GM12878 (cell line): ENCODE measurements around the gene ZNF827. TPM values are rescaled to one million over a fixed set of nuclear protein-coding genes. Genes with fewer than 3 reads are reported as not detected.

Experiments used
- ATAC-seq: fragments of 200-7000 bp; cut with Tn5 transposase; 3 replicates; pipeline ENCODE4 v1.9.1; 2020; ENCODE audit warnings: mild to moderate bottlenecking, moderate library complexity
- BruUV-seq: library from RNA; stranded (reverse); fragments of 400-500 nt; replicated peaks from 2 replicates; lab custom pipeline; 2021; lab: Mats Ljungman, UMichigan
- CTCF ChIA-PET: fragments of 300-600 bp; sonication (Branson Sonifier 250); formaldehyde crosslinking; extraction: SDS; loops from one replicate; lab custom pipeline; 2021; ENCODE audit warnings: inconsistent platforms; lab: Yijun Ruan, JAX
- POLR2A ChIA-PET: fragments of 350-600 bp; formaldehyde crosslinking; extraction: SDS; loops from one replicate; lab custom pipeline; 2021; ENCODE audit warnings: inconsistent platforms; lab: Charles Lee
- RAD21 ChIA-PET: fragments of 300-600 bp; sonication (Branson Sonifier 250); formaldehyde crosslinking; loops from one replicate; lab custom pipeline; 2023; ENCODE audit warnings: antibody characterized with exemption; ENCODE audit not compliant: unreplicated experiment; lab: Charles Lee
- SMC1A ChIA-PET: fragments of 300-600 bp; sonication (Branson Sonifier 250); formaldehyde crosslinking; loops from one replicate; lab custom pipeline; 2023; ENCODE audit not compliant: unreplicated experiment, uncharacterized antibody; lab: Charles Lee
- DNase-seq: peaks from one replicate; pipeline ENCODE4 v3.0.0-alpha.2; 2011; ENCODE audit warnings: low read depth, low spot score
- FAIRE-seq: peaks from 3 replicates; lab custom pipeline; 2011; peaks lifted over from hg19 to GRCh38; lab: Jason Lieb, UNC
- H2AFZ ChIP-seq: 2 replicates; pipeline ENCODE4 v1.6.0; 2011; ENCODE audit warnings: low read depth, low read length, control low read depth; ENCODE audit not compliant: control insufficient read depth
- H3K27ac ChIP-seq: 2 replicates; pipeline ENCODE4 v1.5.1; 2011; ENCODE audit warnings: control low read depth; ENCODE audit not compliant: control insufficient read depth, insufficient read depth
- H3K27me3 ChIP-seq, 2 experiments: replicated peaks in 1 of 2; 2 replicates each; pipeline versions ENCODE4 v1.6.0 to v1.6.1; 2011; ENCODE audit warnings: low read length in 1 of 2; ENCODE audit not compliant: control insufficient read depth in 2 of 2, insufficient read depth in 2 of 2
- H3K36me3 ChIP-seq, 2 experiments: 2 replicates each; pipeline ENCODE4 v1.5.1; 2011; ENCODE audit warnings: low read length in 1 of 2; ENCODE audit not compliant: control insufficient read depth in 2 of 2, insufficient read depth in 2 of 2
- H3K4me1 ChIP-seq: 2 replicates; pipeline ENCODE4 v1.6.1; 2011; ENCODE audit warnings: mild to moderate bottlenecking, low read length, moderate library complexity, mixed read lengths; ENCODE audit not compliant: control insufficient read depth, insufficient read depth
- H3K4me2 ChIP-seq: 2 replicates; pipeline ENCODE4 v1.6.0; 2011; ENCODE audit warnings: control low read depth; ENCODE audit not compliant: control insufficient read depth, insufficient read depth
- H3K4me3 ChIP-seq: fragments of 200-600 bp; sonication (generic); 2 replicates; pipeline ENCODE4 v1.5.1; 2016
- H3K79me2 ChIP-seq: 2 replicates; pipeline ENCODE4 v1.6.0; 2011; ENCODE audit warnings: low read length; ENCODE audit not compliant: control insufficient read depth, insufficient read depth
- H3K9ac ChIP-seq: 2 replicates; pipeline ENCODE4 v1.8.0; 2011; ENCODE audit warnings: low read length, control low read depth, mixed read lengths; ENCODE audit not compliant: control insufficient read depth, insufficient read depth
- H3K9me3 ChIP-seq: replicated peaks from 3 replicates; pipeline ENCODE4 v1.5.1; 2011; ENCODE audit warnings: mild to moderate bottlenecking, low read length; ENCODE audit not compliant: control insufficient read depth, insufficient read depth
- H4K20me1 ChIP-seq: 2 replicates; pipeline ENCODE4 v1.6.0; 2011; ENCODE audit not compliant: control insufficient read depth, insufficient read depth
- CREB1 ChIP-seq: IDR thresholded peaks from 2 replicates; pipeline ENCODE4 v1.6.1; 2012; ENCODE audit warnings: low read depth, mild to moderate bottlenecking, inconsistent platforms
- CREM ChIP-seq: IDR thresholded peaks from 2 replicates; pipeline ENCODE4 v1.6.1; 2014; ENCODE audit warnings: antibody characterized with exemption, low read depth
- EED ChIP-seq: sonication (generic); IDR thresholded peaks from 2 replicates; pipeline ENCODE4 v1.6.1; 2016; ENCODE audit warnings: antibody characterized with exemption, low read depth
- EZH2 ChIP-seq: IDR thresholded peaks from 2 replicates; pipeline ENCODE4 v1.6.1; 2012; ENCODE audit warnings: low read depth, mild to moderate bottlenecking, control low read depth, inconsistent platforms, low read length, borderline replicate concordance; ENCODE audit not compliant: control insufficient read depth
- FOXM1 ChIP-seq: IDR thresholded peaks from 2 replicates; pipeline ENCODE4 v1.6.1; 2012; ENCODE audit warnings: low read depth, mild to moderate bottlenecking, inconsistent platforms, low read length, moderate library complexity
- MTA3 ChIP-seq: IDR thresholded peaks from 2 replicates; pipeline ENCODE4 v1.6.1; 2012; ENCODE audit warnings: low read length, inconsistent platforms, borderline replicate concordance
- NFIC ChIP-seq: IDR thresholded peaks from 2 replicates; pipeline ENCODE4 v1.6.1; 2012; ENCODE audit warnings: low read depth, mild to moderate bottlenecking, inconsistent platforms, low read length, moderate library complexity
- NR2F1 ChIP-seq: fragments of 450-650 bp; conservative IDR thresholded peaks from 2 replicates; pipeline ENCODE4 v1.6.1; 2017; ENCODE audit warnings: mild to moderate bottlenecking
- PML ChIP-seq: IDR thresholded peaks from 2 replicates; pipeline ENCODE4 v1.6.1; 2012; ENCODE audit warnings: low read length, inconsistent platforms
- RBBP5 ChIP-seq: fragments of 200-600 bp; sonication (generic); conservative IDR thresholded peaks from 2 replicates; pipeline ENCODE4 v1.6.1; 2016
- TCF12 ChIP-seq: IDR thresholded peaks from 2 replicates; pipeline ENCODE4 v1.6.1; 2011; ENCODE audit warnings: low read depth, mild to moderate bottlenecking, low read length
- ZNF207 ChIP-seq: fragments of 450-650 bp; IDR thresholded peaks from 2 replicates; pipeline ENCODE4 v1.6.1; 2014; ENCODE audit warnings: antibody characterized with exemption, mild to moderate bottlenecking, borderline replicate concordance
- WGBS: methylation state at CpG from one replicate; pipeline ENCODE4 v1.1.6; 2016; ENCODE audit warnings: low lambda C conversion rate; ENCODE audit not compliant: insufficient replicate concordance, insufficient coverage; ENCODE audit errors: missing lambda C conversion rate; 5-methylcytosine and 5-hydroxymethylcytosine counted together
- in situ Hi-C: fragments of 300-500 bp; cut with MboI; formaldehyde crosslinking; loops from 9 replicates; pipeline ENCODE4 v1.14.3; 2018; ENCODE audit warnings: mixed read lengths
- intact Hi-C: fragments of 100-400 bp; cut with micrococcal nuclease; formaldehyde crosslinking; loops from one replicate; pipeline ENCODE4 v1.14.2; 2022; ENCODE audit not compliant: unreplicated experiment
- polyA plus RNA-seq, 11 experiments: library from polyadenylated mRNA; depleted of rRNA in 4 of 11; unstranded in 6 of 11; stranded (reverse) in 5 of 11; fragments of >200 nt; fragmentation: Nextera tagmentation in 4 of 11; fragmentation: Illumina TruSeq in 1 of 11; extraction: Ambion mirVana in 4 of 11; extraction: Trizol in 1 of 11; gene quantifications; 1 replicate in 1 of 11; 2 replicates in 10 of 11; pipeline versions ENCODE4 v1.2.1 to v1.2.3, GENCODE V29; 2011 to 2016; ENCODE audit warnings: inconsistent platforms in 2 of 11, missing spikeins in 2 of 11, low read depth in 1 of 11
- total RNA-seq, 4 experiments: library from RNA; depleted of rRNA in 3 of 4; stranded (reverse); fragments of >200 nt in 3 of 4; fragmentation: Illumina TruSeq in 1 of 4; extraction: Trizol in 1 of 4; gene quantifications; 2 replicates each; pipeline versions ENCODE4 v1.2.1 to v1.2.3, GENCODE V29; 2013 to 2021
- TF ChIP-seq, protein P1 (sequence below): IDR thresholded peaks from 2 replicates; pipeline ENCODE4 v1.6.1; 2011; ENCODE audit warnings: borderline replicate concordance, low read depth, mild to moderate bottlenecking, moderate library complexity, mixed read lengths, low read length; ENCODE audit not compliant: insufficient read depth; ENCODE audit errors: extremely low read length
- TF ChIP-seq, protein P2 (sequence below): fragments of 450-650 bp; IDR thresholded peaks from 2 replicates; pipeline ENCODE4 v1.6.1; 2018; ENCODE audit warnings: mild to moderate bottlenecking, low read depth, moderate library complexity; ENCODE audit not compliant: partially characterized antibody
- TF ChIP-seq, protein P3 (sequence below): fragments of 450-650 bp; IDR thresholded peaks from 2 replicates; pipeline ENCODE4 v1.6.1; 2014; ENCODE audit warnings: mild to moderate bottlenecking
- TF ChIP-seq, protein P4 (sequence below): fragments of 450-650 bp; formaldehyde crosslinking; IDR thresholded peaks from 2 replicates; pipeline ENCODE4 v1.4.0; 2022; ENCODE audit warnings: mild to moderate bottlenecking, moderate library complexity

Gene ZNF827
- total and polyA plus RNA-seq, 10 of the 15 experiments (the other 5 are each of a cell fraction or from before 2014, with no cell fraction given): 3.8 to 31.5 (median 13.6) TPM

DNA sequence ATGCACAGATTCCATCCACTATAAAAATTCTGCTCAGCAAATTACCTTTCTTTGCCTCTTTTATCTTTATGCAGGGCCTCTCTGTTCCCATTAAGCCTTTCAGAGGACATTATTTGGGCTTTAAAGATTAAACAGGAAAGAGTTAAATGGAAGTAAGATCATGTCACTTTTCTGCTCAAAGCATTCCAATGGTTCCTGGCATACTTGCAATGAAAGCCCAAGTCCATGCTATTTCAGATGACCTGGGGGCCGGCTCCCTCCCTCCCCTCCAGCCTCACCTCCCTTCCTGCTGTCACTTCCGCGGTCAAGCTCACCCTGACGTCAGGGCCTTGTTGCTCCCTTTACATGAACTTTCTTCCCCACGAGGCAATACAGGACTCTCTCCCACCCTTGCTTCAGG, 133.1 kb downstream of the ZNF827 start (continued):
- TF ChIP-seq ZNF207 (no peak), PML (no peak)
- TF ChIP-seq, protein P1, sequence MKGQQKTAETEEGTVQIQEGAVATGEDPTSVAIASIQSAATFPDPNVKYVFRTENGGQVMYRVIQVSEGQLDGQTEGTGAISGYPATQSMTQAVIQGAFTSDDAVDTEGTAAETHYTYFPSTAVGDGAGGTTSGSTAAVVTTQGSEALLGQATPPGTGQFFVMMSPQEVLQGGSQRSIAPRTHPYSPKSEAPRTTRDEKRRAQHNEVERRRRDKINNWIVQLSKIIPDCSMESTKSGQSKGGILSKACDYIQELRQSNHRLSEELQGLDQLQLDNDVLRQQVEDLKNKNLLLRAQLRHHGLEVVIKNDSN: no peak
- TF ChIP-seq, protein P2, sequence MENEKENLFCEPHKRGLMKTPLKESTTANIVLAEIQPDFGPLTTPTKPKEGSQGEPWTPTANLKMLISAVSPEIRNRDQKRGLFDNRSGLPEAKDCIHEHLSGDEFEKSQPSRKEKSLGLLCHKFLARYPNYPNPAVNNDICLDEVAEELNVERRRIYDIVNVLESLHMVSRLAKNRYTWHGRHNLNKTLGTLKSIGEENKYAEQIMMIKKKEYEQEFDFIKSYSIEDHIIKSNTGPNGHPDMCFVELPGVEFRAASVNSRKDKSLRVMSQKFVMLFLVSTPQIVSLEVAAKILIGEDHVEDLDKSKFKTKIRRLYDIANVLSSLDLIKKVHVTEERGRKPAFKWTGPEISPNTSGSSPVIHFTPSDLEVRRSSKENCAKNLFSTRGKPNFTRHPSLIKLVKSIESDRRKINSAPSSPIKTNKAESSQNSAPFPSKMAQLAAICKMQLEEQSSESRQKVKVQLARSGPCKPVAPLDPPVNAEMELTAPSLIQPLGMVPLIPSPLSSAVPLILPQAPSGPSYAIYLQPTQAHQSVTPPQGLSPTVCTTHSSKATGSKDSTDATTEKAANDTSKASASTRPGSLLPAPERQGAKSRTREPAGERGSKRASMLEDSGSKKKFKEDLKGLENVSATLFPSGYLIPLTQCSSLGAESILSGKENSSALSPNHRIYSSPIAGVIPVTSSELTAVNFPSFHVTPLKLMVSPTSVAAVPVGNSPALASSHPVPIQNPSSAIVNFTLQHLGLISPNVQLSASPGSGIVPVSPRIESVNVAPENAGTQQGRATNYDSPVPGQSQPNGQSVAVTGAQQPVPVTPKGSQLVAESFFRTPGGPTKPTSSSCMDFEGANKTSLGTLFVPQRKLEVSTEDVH: no peak

DNA sequence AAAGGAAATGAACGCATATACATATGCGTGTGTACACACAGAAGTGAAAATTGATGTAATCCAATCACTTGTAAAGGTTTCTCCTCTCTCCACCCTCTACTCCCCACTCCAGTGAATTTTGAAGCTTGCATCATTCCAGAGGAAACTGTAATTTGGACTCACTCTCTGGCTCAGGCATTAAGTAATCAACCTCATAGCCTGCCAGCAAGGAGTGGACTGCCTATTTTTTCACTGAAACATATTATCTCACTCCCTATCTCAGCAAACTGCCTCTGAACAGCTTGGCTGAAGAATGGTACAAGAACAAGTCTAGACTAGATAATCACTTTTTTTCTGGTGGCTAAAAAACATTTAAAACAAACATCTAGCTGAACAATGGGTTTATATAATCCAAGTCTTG, 134.5 kb downstream of the ZNF827 start:
- peaks cover 23% of the 10 kb centered on the region for H3K4me1 ChIP-seq
- no peak overlapping the region; the same call in 1 of the 2 replicates for H3K27ac ChIP-seq
- BruUV-seq: no TSS peak
- no peaks in the 10 kb centered on the region for H3K27me3 ChIP-seq
- RAD21 ChIA-PET: no interaction called here
- peaks cover 0 to 9% of the 10 kb centered on the region in 2 experiments; a peak in 2 of 4 replicates for H3K36me3 ChIP-seq
- H3K79me2 ChIP-seq: no peaks in the 10 kb centered on the region; the same call in none of the 2 replicates
- intact Hi-C loops: no loop called here
- TF ChIP-seq CREB1: peak; percentile 24; the same call in 1 of the 2 replicates
- TF ChIP-seq MTA3: no peak
- TF ChIP-seq EZH2: no peak
- peak; percentile 45; the same call in 1 of the 2 replicates for TF ChIP-seq FOXM1
- TF ChIP-seq CREM: peak; percentile 38; the same call in 1 of the 2 replicates
- TF ChIP-seq RBBP5: no peak
- no peak for TF ChIP-seq NR2F1
- peak; percentile 44; the same call in 1 of the 2 replicates for TF ChIP-seq NFIC
- TF ChIP-seq, protein P3, sequence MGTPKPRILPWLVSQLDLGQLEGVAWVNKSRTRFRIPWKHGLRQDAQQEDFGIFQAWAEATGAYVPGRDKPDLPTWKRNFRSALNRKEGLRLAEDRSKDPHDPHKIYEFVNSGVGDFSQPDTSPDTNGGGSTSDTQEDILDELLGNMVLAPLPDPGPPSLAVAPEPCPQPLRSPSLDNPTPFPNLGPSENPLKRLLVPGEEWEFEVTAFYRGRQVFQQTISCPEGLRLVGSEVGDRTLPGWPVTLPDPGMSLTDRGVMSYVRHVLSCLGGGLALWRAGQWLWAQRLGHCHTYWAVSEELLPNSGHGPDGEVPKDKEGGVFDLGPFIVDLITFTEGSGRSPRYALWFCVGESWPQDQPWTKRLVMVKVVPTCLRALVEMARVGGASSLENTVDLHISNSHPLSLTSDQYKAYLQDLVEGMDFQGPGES: no peak
- no peak for TF ChIP-seq TCF12
- TF ChIP-seq, protein P4, sequence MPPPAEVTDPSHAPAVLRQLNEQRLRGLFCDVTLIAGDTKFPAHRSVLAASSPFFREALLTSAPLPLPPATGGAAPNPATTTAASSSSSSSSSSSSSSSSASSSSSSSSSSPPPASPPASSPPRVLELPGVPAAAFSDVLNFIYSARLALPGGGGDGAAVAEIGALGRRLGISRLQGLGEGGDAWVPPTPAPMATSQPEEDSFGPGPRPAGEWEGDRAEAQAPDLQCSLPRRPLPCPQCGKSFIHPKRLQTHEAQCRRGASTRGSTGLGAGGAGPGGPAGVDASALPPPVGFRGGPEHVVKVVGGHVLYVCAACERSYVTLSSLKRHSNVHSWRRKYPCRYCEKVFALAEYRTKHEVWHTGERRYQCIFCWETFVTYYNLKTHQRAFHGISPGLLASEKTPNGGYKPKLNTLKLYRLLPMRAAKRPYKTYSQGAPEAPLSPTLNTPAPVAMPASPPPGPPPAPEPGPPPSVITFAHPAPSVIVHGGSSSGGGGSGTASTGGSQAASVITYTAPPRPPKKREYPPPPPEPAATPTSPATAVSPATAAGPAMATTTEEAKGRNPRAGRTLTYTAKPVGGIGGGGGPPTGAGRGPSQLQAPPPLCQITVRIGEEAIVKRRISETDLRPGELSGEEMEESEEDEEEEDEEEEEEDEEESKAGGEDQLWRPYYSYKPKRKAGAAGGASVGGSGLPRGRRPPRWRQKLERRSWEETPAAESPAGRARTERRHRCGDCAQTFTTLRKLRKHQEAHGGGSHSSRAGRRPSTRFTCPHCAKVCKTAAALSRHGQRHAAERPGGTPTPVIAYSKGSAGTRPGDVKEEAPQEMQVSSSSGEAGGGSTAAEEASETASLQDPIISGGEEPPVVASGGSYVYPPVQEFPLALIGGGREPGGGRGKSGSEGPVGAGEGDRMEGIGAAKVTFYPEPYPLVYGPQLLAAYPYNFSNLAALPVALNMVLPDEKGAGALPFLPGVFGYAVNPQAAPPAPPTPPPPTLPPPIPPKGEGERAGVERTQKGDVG (CRISPR knock-in tag): no peak
- TF ChIP-seq EED: peak; percentile 59
- TF ChIP-seq, all 136 proteins: peak for 5
- Histone ChIP-seq H3K4me3 (no peak overlapping the region), H3K9me3 (no peaks in the 10 kb centered on the region), H4K20me1 (no peaks in the 10 kb centered on the region), H3K9ac (no peak overlapping the region), H2AFZ (no peak overlapping the region), H3K4me2 (no peak overlapping the region)
- ChIA-PET POLR2A (interaction anchor here (0.6 kb wide), 1 partner anchor 130 kb away, joined by 4 read pairs; no protein-coding TSS in a partner anchor), CTCF (interaction anchor here (1.4 kb wide), 1 partner anchor 14 kb away, joined by 3 read pairs; no protein-coding TSS in a partner anchor), SMC1A (interaction anchor here (1.2 to 1.7 kb wide), 3 partner anchors 37 to 135 kb away, joined by 3 to 4 read pairs (median 3); partner anchors contain the start of gene ZNF827)
- 97% methylated on average over 2 of the region's 2 CpGs for WGBS
- in situ Hi-C loops: no loop called here
- ATAC-seq (no peak), FAIRE-seq (no peak), DNase-seq (no peak)
